Uterus (tissue), 2 donors: ENCODE data around the gene SPON1.

Experiments used
- POLR2A ChIP-seq, 2 donors: fragments of 450-650 bp; IDR thresholded peaks; one replicate each; pipeline ENCODE4 v1.6.1; 2016; ENCODE audit warnings: antibody characterized with exemption in 2 of 2, mild to moderate bottlenecking in 1 of 2, moderate library complexity in 1 of 2
- TF ChIP-seq, protein P1 (sequence below), 4 experiments: fragments of 200-600 bp in 2 of 4; fragments of 450-650 bp in 2 of 4; sonication (generic) in 2 of 4; IDR thresholded peaks; one replicate each; pipeline ENCODE4 v1.5.1; 2016 to 2019; ENCODE audit warnings: antibody characterized with exemption in 4 of 4, mild to moderate bottlenecking in 2 of 4, moderate library complexity in 1 of 4

- TF ChIP-seq, protein P1, sequence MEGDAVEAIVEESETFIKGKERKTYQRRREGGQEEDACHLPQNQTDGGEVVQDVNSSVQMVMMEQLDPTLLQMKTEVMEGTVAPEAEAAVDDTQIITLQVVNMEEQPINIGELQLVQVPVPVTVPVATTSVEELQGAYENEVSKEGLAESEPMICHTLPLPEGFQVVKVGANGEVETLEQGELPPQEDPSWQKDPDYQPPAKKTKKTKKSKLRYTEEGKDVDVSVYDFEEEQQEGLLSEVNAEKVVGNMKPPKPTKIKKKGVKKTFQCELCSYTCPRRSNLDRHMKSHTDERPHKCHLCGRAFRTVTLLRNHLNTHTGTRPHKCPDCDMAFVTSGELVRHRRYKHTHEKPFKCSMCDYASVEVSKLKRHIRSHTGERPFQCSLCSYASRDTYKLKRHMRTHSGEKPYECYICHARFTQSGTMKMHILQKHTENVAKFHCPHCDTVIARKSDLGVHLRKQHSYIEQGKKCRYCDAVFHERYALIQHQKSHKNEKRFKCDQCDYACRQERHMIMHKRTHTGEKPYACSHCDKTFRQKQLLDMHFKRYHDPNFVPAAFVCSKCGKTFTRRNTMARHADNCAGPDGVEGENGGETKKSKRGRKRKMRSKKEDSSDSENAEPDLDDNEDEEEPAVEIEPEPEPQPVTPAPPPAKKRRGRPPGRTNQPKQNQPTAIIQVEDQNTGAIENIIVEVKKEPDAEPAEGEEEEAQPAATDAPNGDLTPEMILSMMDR (IDR thresholded peaks at IDR 0.05): no peak
- no peak for TF ChIP-seq POLR2A (IDR thresholded peaks at IDR 0.05)
Measured at GRCh38 chr11:14015711-14016110, 53.2 kb downstream of the SPON1 start.
